HG03460 (cell line): ENCODE data around the gene HDAC3.

ENCODE experiments used
- ATAC-seq: cut with Tn5 transposase; IDR thresholded peaks from one replicate; pipeline ENCODE4 v1.9.1; 2021; ENCODE audit not compliant: unreplicated experiment

The HDAC3 gene

DNA sequence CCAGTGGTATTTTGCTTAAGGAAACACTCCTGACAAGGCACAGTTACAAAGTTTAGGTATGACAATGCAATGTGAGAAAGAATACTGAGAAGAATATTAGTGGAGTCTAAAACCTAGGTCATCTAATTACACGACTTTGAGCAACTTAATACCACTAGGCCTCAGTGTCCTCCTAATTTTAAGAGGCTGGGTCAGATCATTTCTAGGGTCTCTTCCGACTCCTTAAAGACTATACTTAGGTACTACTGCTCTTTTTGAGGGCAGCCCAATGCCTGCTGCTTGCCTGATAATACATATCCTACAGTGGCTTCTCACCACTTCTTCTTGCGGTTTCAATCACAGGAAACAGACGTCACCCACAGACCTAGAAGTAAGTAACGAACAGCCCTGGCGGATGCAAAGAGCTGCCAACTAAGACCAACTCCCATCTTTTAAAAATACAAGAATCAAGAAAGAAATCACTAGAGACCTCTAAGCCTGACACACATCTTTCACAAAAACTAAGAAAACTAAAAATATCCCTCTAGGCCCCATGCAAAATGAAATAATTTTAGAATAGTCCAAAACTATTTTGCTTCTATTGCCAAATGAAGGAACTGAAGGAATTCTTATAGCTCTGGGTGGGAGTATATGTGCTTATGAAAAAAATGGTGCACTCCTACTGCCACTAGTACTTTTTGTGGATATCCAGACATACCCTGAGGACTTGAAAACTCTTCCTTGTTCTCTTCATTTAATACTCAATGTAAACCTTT is 30.9 kb downstream of the HDAC3 start:
- ATAC-seq: peak; percentile 95

GRCh38 chr5:141603923-141604717 is 32.5 kb downstream of the HDAC3 start:
- no peak for ATAC-seq

GRCh38 chr5:141602606-141603005 is 34.0 kb downstream of the HDAC3 start:
- no peak for ATAC-seq

GRCh38 chr5:141598391-141599345 is 38.0 kb downstream of the HDAC3 start:
- ATAC-seq: no peak

DNA sequence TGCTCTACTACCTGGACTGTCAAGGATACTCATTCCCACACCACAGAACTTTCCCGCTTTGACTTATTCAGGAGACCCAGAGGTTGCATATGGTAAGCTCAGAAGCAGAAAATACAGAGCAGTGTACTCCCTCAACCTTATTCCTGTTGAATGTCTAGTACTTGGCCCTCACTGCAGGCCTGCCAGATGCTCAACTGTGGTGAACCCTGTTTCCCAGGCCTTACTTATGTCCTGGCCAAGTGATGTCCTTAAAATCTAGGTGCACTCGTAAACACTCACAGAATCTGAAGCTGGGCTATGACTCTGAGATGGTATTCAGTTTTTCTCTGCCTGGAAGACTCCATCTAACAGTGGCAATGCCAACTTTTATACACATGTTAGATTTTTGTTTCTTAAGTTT is 38.8 kb downstream of the HDAC3 start:
- no peak for ATAC-seq

GRCh38 chr5:141597394-141597793 is 39.3 kb downstream of the HDAC3 start:
- ATAC-seq: no peak

DNA sequence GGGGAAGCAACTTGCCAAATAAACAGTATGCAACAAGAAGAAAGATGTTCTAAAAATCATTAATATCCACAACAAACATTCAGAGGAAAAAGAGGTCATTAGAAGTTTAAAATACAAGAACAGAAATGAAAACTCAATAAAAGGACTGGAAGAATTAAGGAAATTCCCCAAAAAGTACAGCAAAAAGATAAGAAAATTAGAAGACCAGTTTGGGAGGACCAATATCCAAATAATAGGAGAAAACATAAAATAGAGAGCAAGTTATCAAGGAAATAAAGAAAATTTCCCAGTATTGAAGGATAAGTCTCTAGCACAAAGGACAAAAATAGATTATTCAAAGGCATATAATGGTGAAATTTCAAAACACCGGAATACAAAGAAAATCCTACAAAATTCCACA is 39.8 kb downstream of the HDAC3 start:
- ATAC-seq: no peak

DNA sequence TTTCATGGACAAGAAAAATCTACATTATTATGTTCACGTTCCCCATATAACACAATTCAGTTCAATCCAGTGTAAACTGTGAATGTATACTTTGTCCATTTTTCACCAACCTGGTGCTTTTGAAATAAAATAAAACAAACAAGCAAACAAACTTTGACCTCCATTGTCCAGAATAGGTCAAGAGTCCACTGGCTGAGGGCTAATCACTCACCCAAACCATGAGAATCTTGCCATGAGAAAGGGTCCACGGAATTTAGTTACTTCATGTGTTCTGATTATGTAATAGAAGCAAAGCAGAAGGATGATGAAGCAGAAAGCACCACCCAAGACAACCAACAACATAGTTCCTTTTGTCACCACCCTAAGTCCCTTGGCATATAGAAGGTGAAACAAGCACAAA is 46.5 kb downstream of the HDAC3 start:
- no peak for ATAC-seq

DNA sequence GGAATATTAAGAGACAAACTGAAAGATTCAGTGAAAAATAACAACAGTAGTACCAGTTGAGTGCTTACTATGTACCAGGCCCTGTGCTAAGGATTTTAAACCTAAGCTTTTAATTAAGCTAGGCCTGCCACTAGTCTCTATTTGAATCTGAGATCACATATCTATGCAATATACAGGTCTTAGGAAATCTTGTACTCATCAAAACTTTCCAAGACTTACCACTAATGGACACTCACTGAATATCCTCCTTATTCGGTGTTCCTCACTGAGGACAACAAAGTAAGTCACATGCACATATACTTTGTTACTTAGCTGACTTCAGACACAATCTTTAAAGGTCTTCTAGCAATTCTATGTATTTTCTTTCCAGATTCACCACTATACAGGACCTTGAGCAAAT is 50.4 kb downstream of the HDAC3 start:
- no peak for ATAC-seq

DNA sequence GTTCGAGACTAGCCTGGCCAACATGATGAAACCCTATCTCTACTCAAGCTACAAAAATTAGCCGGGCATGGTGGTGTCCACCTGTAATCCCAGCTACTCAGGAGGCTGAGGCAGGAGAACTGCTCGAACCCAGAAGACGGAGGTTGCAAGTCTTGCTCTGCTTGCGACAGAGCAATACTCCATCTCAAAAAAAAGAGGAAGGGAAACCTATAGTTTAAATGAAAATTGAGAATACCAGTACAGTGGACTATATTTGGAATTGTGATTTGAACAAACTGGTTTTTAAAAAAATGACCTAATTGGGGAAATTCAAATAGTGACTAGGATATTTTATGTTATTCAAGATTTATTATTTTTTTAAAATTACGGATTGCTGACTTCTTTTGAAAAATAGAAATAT is 51.1 kb downstream of the HDAC3 start:
- no peak for ATAC-seq

- ATAC-seq: no peak
These were observed 62.5 kb downstream of the HDAC3 start for GRCh38 chr5:141574122-141574510.

DNA sequence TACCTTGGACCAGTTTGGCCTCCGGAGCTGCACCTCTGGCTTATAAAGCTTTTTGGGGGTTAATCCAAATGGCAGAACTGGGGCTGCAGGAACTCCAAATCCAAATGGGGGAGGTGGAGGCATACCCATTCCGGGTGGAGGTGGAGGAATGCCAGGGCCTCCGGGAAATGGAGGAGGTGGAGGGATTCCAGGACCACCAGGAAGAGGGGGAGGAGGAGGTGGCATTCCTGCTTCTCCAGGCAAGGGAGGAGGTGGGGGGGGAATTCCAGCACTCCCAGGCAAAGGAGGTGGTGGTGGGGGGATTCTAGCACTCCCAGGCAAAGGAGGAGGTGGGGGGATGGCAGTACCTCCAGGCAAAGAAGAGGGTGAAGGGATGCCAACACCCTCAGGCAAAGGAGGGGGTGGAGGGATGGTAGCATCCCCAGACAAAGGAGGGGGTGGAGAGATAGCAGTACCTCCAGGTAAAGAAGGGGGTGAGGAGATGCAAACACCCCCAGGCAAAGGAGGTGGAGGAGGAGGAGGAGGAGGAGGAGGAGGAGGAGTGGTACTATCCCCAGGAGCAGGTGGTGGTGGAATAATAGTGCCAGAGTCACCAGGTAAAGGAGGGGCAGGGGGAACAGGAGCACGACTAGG is 63.0 kb downstream of the HDAC3 start:
- no peak for ATAC-seq
